ENCODE results near the gene PRAMEF1.
"Not testable (repeated sequence)": the region's sequence is repeated elsewhere in the genome, so short reads cannot be mapped to it uniquely, and the experiment has no call there.

The PRAMEF1 gene

DNA sequence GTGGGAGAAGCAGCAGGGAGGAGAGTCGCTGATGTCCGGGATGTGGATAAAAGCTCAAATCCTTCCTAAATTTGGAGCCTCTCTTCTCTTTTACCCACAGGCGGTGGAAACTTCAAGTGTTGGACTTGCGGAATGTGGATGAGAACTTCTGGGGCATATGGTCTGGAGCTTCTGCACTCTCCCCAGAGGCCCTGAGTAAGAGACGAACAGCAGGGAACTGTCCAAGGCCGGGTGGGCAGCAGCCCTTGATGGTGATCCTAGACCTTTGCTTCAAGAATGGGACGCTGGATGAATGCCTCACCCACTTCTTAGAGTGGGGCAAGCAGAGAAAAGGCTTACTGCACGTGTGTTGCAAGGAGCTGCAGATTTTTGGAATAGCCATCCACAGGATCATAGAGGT, 15.8 kb upstream of the PRAMEF1 start:
- no peak for DNase-seq (ENCODE audit: low read depth in 3 of 3)

- DNase-seq (ENCODE audit: low read depth in 3 of 3): no peak
These were observed 14.2 kb upstream of the PRAMEF1 start for GRCh38 chr1:12776801-12777557.

GRCh38 chr1:12778061-12778460, 13.1 kb upstream of the PRAMEF1 start:
- no peak for DNase-seq (ENCODE audit: low read depth in 3 of 3)

DNA sequence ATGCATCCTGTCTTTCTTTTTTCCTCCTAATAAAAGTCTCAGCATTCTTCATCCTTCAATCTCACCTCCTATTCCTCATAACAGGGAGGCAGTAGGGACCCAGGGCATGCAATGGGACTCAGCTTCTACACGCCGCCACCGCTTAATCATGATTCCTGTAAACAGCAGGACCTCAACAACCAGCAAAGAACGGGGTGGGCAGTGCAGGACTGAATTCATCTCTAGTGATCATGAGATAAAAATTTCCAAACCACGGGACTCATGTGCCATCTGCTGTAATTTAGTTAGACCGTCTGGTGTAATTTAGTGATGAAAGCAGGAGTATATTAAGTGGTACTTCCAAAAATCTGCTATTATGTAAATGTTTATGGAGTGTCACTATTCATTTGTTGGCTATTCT, 12.3 kb upstream of the PRAMEF1 start:
- DNase-seq (ENCODE audit: low read depth in 3 of 3): no peak

DNA sequence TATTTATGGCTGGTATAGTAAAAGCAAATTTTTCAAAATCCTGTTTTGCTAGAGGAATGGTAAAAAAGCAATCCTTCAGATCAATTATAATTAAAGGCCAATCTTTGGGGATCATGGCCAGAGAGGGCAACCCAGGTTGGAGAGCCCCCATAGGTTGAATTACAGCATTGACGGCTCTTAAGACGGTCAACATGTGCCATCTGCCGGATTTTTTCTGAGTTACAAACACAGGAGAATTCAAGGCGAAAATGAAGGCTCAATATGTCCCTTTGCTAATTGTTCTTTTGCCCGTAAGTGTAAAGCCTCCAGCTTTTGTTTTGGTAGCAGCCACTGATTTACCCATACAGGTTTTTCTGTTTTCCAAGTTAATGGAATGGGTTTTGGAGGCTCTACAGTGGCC, 9.7 kb upstream of the PRAMEF1 start:
- not testable (repeated sequence) for DNase-seq (ENCODE audit: low read depth in 3 of 3)

DNA sequence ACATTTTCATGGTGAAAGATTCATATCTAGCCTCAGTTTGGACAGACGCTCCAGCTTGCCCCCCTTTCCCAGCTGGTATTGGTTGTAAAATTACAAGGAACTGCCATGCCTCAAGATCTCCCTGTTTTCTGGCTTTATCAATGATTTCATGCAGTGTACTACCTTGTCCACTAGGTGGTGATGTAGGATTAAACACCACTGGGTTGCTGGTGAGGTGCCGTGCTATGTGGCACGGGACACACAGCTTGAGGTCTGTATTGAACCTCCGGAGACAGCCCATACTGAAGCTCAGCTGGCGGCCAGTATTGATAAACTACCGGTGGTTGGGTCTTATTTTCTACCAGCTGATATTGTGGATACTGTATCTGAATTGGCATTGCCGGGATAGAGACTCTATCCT, 7.4 kb upstream of the PRAMEF1 start:
- DNase-seq (ENCODE audit: low read depth in 3 of 3): not testable (repeated sequence)

- DNase-seq (ENCODE audit: low read depth in 3 of 3): not testable (repeated sequence)
These were observed 6.5 kb upstream of the PRAMEF1 start for GRCh38 chr1:12784729-12785128.

GRCh38 chr1:12798911-12799310, 7.7 kb downstream of the PRAMEF1 start:
- no peak for DNase-seq (ENCODE audit: low read depth in 3 of 3)

DNA sequence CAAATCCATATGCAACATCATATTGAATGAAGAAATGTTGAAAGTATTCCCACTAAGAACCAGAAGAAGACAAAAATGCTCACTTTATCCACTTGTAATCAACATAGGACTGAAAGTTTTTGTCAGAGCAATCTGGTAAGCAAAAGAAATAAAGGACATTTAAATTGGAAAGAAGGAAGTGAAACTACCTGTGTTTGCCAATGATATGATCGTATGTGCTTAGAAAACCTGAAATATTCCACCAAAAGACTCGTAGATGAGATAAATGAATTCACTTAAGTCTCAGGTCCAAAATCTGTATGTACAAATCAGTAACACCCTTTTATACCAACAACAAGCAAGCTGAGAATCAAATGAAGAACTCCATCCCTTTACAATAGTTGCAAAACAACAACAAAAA, 8.5 kb downstream of the PRAMEF1 start:
- no peak for DNase-seq (ENCODE audit: low read depth in 3 of 3)

DNA sequence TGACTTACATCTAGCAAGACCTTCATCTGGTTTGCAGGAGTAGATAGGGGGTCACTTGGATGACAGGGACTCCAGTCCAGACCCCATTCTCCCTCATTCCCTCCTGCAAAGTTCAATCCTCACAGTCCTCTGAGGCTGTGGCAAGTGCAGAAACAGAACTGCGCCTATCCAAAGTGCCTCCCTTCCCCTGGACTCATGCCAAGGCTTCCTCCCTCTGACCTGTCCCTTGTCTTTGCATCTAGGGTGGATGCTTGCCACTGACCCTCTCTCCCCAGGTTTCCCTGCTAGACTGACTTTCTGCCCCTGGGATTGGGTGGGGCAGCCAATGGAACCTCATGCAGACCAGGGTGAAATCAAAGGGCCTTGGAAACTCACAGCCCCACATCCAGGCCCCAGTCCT, 18.7 kb downstream of the PRAMEF1 start:
- no peak for DNase-seq (ENCODE audit: low read depth in 3 of 3)

DNA sequence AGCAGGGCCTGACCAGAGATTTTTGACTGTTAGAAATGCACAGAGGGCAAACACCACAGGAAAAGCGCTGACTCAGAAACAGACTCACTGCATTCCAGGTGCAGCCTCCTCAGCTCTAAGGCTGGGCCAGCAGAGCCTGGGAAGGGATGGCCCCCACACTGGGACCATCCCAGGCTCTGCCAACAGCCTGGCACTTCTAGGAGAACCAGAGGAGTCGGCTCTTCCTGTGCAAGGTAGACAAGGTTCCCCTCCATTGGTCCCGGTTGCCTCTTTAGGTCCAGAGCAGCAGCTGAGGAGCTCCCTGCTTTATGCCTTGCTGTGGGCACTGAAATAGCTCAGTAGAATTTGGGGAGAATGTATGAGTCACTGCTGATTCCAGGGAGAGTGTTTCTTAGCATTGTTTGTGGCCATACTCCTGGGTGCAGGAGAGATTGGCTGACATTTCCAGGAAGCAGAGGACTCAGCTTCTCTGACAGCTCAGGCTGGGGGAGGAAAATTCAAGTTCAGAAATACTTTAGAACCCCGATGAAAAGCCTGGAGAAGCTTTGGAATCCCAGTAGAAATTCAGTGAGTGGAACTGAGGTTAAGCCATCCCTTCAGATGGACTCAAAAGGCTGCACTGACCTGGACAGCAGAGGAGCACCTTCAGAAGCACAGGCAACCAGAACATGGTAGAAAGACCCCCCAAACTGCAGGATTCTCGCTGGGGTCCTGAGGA, 19.7 kb downstream of the PRAMEF1 start:
- DNase-seq (ENCODE audit: low read depth in 3 of 3): no peak

- DNase-seq (ENCODE audit: low read depth in 3 of 3): no peak
These were observed 20.2 kb downstream of the PRAMEF1 start for GRCh38 chr1:12811409-12811784.

DNA sequence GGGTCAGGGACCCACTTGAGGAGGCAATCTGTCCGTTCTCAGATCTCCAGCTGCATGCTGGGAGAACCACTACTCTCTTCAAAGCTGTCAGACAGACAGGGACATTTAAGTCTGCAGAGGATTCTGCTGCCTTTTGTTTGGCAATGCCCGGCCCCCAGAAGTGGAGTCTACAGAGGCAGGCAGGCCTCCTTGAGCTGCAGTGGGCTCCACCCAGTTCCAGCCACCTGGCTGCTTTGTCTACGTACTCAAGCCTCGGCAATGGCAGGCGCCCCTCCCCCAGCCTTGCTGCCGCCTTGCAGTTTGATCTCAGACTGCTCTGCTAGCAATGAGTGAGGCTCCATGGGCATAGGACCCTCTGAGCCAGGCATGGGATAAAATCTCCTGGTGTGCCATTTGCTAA, 27.9 kb downstream of the PRAMEF1 start:
- not testable (repeated sequence) for DNase-seq (ENCODE audit: low read depth in 3 of 3)

DNA sequence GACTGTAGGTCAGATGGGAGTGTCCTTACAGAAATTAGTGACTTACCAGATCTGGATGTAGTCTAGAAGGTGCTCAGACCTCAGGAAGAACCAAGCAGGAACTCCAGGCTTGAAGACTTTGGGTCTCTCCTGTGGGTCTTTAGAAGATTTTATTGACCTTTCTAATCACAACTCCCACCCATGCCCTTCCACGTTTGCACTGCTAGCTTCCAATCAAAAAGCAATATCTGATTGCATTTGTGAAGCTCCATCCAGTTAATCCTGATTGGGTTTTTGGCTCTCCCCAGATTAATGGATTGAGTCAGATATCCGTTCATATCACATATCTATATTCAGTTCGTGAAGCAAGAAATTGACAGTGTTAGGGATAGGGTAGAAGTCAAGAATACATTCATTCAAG, 40.1 kb downstream of the PRAMEF1 start, which contains the start of gene PRAMEF11:
TSS of gene PRAMEF11 (minus strand) at position 101 of the 400 bp plus-strand sequence. CDS start 2,621 bp downstream, outside the sequence.
- DNase-seq (ENCODE audit: low read depth in 3 of 3): not testable (repeated sequence)

DNA sequence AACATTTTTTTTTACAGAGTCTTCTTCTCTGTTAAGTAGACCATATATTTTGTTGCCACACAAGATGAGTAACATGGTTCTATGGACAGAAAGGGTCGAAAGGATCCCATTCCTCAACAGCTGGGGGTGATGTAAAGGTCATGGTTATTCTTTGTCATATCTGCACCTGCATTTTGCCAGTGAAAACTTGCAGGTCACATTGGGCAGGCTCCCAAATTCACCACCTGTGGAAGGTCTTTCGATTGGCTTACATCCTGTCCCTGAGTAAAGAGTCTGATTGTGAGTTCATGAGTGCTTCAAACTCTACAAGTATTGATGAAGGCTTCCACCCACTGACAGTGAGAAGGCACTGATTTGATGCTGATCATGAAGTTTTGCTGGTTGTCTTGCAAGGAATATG, 42.1 kb downstream of the PRAMEF1 start:
- DNase-seq (ENCODE audit: low read depth in 3 of 3): not testable (repeated sequence)
